Astrocyte (in vitro differentiated cells and primary cell): Measurements from ENCODE around the gene RDH11. TPM values are rescaled to one million over a fixed set of nuclear protein-coding genes. Genes with fewer than 3 reads are reported as not detected.

Source experiments
- DNase-seq: peaks from one replicate; pipeline ENCODE4 v3.0.0-alpha.2; 2010; ENCODE audit warnings: low read depth
- FAIRE-seq: peaks from 2 replicates; lab custom pipeline; 2011; peaks lifted over from hg19 to GRCh38; lab: Jason Lieb, UNC
- H2AFZ ChIP-seq: 2 replicates; pipeline ENCODE4 v1.6.0; 2012; ENCODE audit warnings: low read depth, low read length, inconsistent platforms
- H3K27ac ChIP-seq: 2 replicates; pipeline ENCODE4 v1.5.1; 2011; ENCODE audit warnings: low read depth, low read length, inconsistent platforms
- H3K27me3 ChIP-seq: 2 replicates; pipeline ENCODE4 v1.6.0; 2011; ENCODE audit warnings: low read length, inconsistent platforms; ENCODE audit not compliant: insufficient read depth
- H3K36me3 ChIP-seq: 2 replicates; pipeline ENCODE4 v1.5.1; 2011; ENCODE audit warnings: low read length, inconsistent platforms; ENCODE audit not compliant: insufficient read depth
- H3K4me1 ChIP-seq: 2 replicates; pipeline ENCODE4 v1.5.1; 2011; ENCODE audit warnings: low read length, inconsistent platforms; ENCODE audit not compliant: insufficient read depth
- H3K4me2 ChIP-seq: 2 replicates; pipeline ENCODE4 v1.6.0; 2012; ENCODE audit warnings: low read length, inconsistent platforms
- H3K4me3 ChIP-seq: 2 replicates; pipeline ENCODE4 v1.5.1; 2011; ENCODE audit warnings: low read depth, mild to moderate bottlenecking, low read length, inconsistent platforms; ENCODE audit not compliant: insufficient read depth
- H3K79me2 ChIP-seq: 2 replicates; pipeline ENCODE4 v1.6.0; 2012; ENCODE audit warnings: mild to moderate bottlenecking, low read length, inconsistent platforms; ENCODE audit not compliant: insufficient read depth
- H3K9ac ChIP-seq: 2 replicates; pipeline ENCODE4 v1.6.0; 2012; ENCODE audit warnings: mild to moderate bottlenecking, low read length, inconsistent platforms
- H3K9me3 ChIP-seq: 2 replicates; pipeline ENCODE4 v1.5.1; 2012; ENCODE audit warnings: low read depth, mild to moderate bottlenecking, low read length, inconsistent platforms; ENCODE audit not compliant: insufficient read depth
- H4K20me1 ChIP-seq: 2 replicates; pipeline ENCODE4 v1.6.0; 2012; ENCODE audit warnings: low read length, inconsistent platforms; ENCODE audit not compliant: insufficient read depth
- H3K27ac Mint-ChIP-seq: one replicate; pipeline ENCODE4 v1.8.0; 2021; ENCODE audit warnings: mild to moderate bottlenecking, mixed read lengths; ENCODE audit not compliant: unreplicated experiment
- H3K27me3 Mint-ChIP-seq: one replicate; pipeline ENCODE4 v1.8.0; 2021; ENCODE audit warnings: low read depth, mixed read lengths; ENCODE audit not compliant: unreplicated experiment
- H3K36me3 Mint-ChIP-seq: one replicate; pipeline ENCODE4 v1.8.0; 2021; ENCODE audit warnings: low read depth, mixed read lengths; ENCODE audit not compliant: unreplicated experiment
- H3K4me1 Mint-ChIP-seq: one replicate; pipeline ENCODE4 v1.8.0; 2021; ENCODE audit warnings: low read depth, mixed read lengths; ENCODE audit not compliant: unreplicated experiment
- H3K4me3 Mint-ChIP-seq: one replicate; pipeline ENCODE4 v1.8.0; 2021; ENCODE audit warnings: mild to moderate bottlenecking, moderate library complexity, mixed read lengths; ENCODE audit not compliant: unreplicated experiment
- H3K9me3 Mint-ChIP-seq: one replicate; pipeline ENCODE4 v1.8.0; 2021; ENCODE audit warnings: mild to moderate bottlenecking, mixed read lengths; ENCODE audit not compliant: unreplicated experiment
- CTCF ChIP-seq: IDR thresholded peaks from 2 replicates; pipeline ENCODE4 v1.5.1; 2011; ENCODE audit warnings: low read depth, mild to moderate bottlenecking, inconsistent platforms, low read length, moderate library complexity; ENCODE audit not compliant: insufficient read depth
- EZH2 ChIP-seq: IDR thresholded peaks from 2 replicates; pipeline ENCODE4 v1.6.1; 2012; ENCODE audit warnings: mild to moderate bottlenecking, low read length, inconsistent platforms; ENCODE audit not compliant: insufficient read depth
- total RNA-seq: library from RNA; stranded (reverse); gene quantifications from 2 replicates; pipeline ENCODE4 v1.2.1, GENCODE V29; 2021

The RDH11 gene
- total RNA-seq, 1 donor from 2014 or later = 96.2 TPM

- H3K27ac ChIP-seq = peak overlapping the region; percentile 95
- peak overlapping the region; percentile 78 for H2AFZ ChIP-seq
- DNase-seq (peak; percentile 97), FAIRE-seq (no peak)
- peak overlapping the region; percentile 99 for H3K4me3 ChIP-seq
- H3K4me2 ChIP-seq = peak overlapping the region; percentile 99
- peaks cover 26% of the 10 kb centered on the region for H3K36me3 ChIP-seq
- Mint-ChIP-seq H3K27me3 (no peaks in the 10 kb centered on the region), H3K27ac (peak overlapping the region; percentile 94), H3K4me3 (peak overlapping the region; percentile 96), H3K36me3 (peaks cover 6% of the 10 kb centered on the region), H3K4me1 (peaks cover 15% of the 10 kb centered on the region), H3K9me3 (no peaks in the 10 kb centered on the region)
- peak overlapping the region; percentile 97 for H3K9ac ChIP-seq
- H3K9me3 ChIP-seq = no peaks in the 10 kb centered on the region
- peaks cover 13% of the 10 kb centered on the region for H3K4me1 ChIP-seq
- peaks cover 41% of the 10 kb centered on the region for H4K20me1 ChIP-seq
- no peak for TF ChIP-seq CTCF
- no peak for TF ChIP-seq EZH2
- H3K27me3 ChIP-seq = no peaks in the 10 kb centered on the region
- peaks cover 54% of the 10 kb centered on the region for H3K79me2 ChIP-seq
Observed at GRCh38 chr14:67694791-67695393, 672 bp downstream of the RDH11 start.

- FAIRE-seq = no peak
- peaks cover 59% of the 10 kb centered on the region for H3K36me3 ChIP-seq
- peaks cover 71% of the 10 kb centered on the region for H3K79me2 ChIP-seq
- peaks cover 84% of the 10 kb centered on the region for H4K20me1 ChIP-seq
- no peak for DNase-seq
- Mint-ChIP-seq H3K36me3 (peaks cover 26% of the 10 kb centered on the region), H3K27me3 (no peaks in the 10 kb centered on the region), H3K27ac (no peak overlapping the region), H3K4me3 (no peak overlapping the region), H3K4me1 (peaks cover 15% of the 10 kb centered on the region), H3K9me3 (no peaks in the 10 kb centered on the region)
- H3K9me3 ChIP-seq = no peaks in the 10 kb centered on the region
- H3K27me3 ChIP-seq = no peaks in the 10 kb centered on the region
- H3K4me3 ChIP-seq = no peak overlapping the region
- no peak overlapping the region for H3K9ac ChIP-seq
- no peak for TF ChIP-seq CTCF
- no peak for TF ChIP-seq EZH2
- no peak overlapping the region for H3K27ac ChIP-seq
- peaks cover 13% of the 10 kb centered on the region for H3K4me1 ChIP-seq
- H3K4me2 ChIP-seq = no peak overlapping the region
- no peak overlapping the region for H2AFZ ChIP-seq
Observed at GRCh38 chr14:67690011-67690410, 5.6 kb downstream of the RDH11 start.

GRCh38 chr14:67683842-67684241 is 11.7 kb downstream of the RDH11 start:
- Histone ChIP-seq H3K27me3 (no peaks in the 10 kb centered on the region), H2AFZ (no peak overlapping the region), H3K79me2 (peaks cover 34% of the 10 kb centered on the region), H3K4me3 (no peak overlapping the region), H3K27ac (no peak overlapping the region), H3K36me3 (peaks cover 47% of the 10 kb centered on the region), H4K20me1 (peaks cover 78% of the 10 kb centered on the region), H3K4me2 (no peak overlapping the region), H3K4me1 (no peaks in the 10 kb centered on the region), H3K9me3 (no peaks in the 10 kb centered on the region), H3K9ac (no peak overlapping the region)
- no peak for DNase-seq
- Mint-ChIP-seq H3K4me1 (peaks cover 4% of the 10 kb centered on the region), H3K4me3 (no peak overlapping the region), H3K9me3 (no peaks in the 10 kb centered on the region), H3K27ac (no peak overlapping the region), H3K27me3 (no peaks in the 10 kb centered on the region), H3K36me3 (peaks cover 30% of the 10 kb centered on the region)
- no peak for TF ChIP-seq EZH2
- no peak for TF ChIP-seq CTCF
- no peak for FAIRE-seq
